Transverse colon (tissue), 4 donors: ENCODE data around the gene SPG11.

ENCODE experiments used
- POLR2A ChIP-seq: fragments of 450-650 bp; IDR thresholded peaks from one replicate; pipeline ENCODE4 v1.6.1; 2016; ENCODE audit warnings: antibody characterized with exemption, mild to moderate bottlenecking, moderate library complexity
- POLR2AphosphoS5 ChIP-seq, 3 donors: sonication (generic); formaldehyde crosslinking; IDR thresholded peaks; one replicate each; pipeline ENCODE4 v1.6.1; 2016; ENCODE audit warnings: antibody characterized with exemption in 3 of 3
- TF ChIP-seq, protein P1 (sequence below), 5 experiments: fragments of 200-600 bp in 3 of 5; fragments of 450-650 bp in 2 of 5; sonication (generic) in 3 of 5; IDR thresholded peaks; 1 replicate in 2 of 5; 2 replicates in 3 of 5; pipeline ENCODE4 v1.5.1; 2016 to 2017; ENCODE audit warnings: antibody characterized with exemption in 5 of 5, inconsistent platforms in 3 of 5, mild to moderate bottlenecking in 2 of 5, moderate library complexity in 1 of 5

DNA sequence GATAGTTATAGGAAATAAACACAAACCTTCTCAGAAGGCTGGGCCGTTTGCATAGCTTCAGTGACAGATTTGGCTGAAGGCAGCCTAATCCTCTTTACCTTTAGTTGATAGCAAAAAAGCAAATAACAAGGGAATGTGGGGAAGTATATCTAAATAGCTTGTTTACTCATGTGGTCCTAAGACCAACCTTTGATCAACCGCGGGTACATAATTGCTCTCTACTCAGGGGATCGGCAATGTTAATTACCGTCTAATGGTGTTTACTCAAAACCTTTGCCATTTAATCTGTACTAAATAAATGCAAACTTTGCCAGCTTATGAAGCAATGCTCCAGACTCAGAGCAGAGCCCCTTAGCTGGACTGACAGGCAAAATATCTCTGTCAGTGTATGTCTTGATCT lies 74.9 kb downstream of the SPG11 start:
- TF ChIP-seq POLR2AphosphoS5 (IDR thresholded peaks at IDR 0.05) (no peak), POLR2A (no peak)
- TF ChIP-seq, protein P1, sequence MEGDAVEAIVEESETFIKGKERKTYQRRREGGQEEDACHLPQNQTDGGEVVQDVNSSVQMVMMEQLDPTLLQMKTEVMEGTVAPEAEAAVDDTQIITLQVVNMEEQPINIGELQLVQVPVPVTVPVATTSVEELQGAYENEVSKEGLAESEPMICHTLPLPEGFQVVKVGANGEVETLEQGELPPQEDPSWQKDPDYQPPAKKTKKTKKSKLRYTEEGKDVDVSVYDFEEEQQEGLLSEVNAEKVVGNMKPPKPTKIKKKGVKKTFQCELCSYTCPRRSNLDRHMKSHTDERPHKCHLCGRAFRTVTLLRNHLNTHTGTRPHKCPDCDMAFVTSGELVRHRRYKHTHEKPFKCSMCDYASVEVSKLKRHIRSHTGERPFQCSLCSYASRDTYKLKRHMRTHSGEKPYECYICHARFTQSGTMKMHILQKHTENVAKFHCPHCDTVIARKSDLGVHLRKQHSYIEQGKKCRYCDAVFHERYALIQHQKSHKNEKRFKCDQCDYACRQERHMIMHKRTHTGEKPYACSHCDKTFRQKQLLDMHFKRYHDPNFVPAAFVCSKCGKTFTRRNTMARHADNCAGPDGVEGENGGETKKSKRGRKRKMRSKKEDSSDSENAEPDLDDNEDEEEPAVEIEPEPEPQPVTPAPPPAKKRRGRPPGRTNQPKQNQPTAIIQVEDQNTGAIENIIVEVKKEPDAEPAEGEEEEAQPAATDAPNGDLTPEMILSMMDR (IDR thresholded peaks at IDR 0.05): no peak
